ENCODE data around the gene PRKCD. TPM values are rescaled to one million over a fixed set of nuclear protein-coding genes. Genes with fewer than 3 reads are reported as not detected.

PRKCD gene
- total RNA-seq, 1 donor: 2.2 TPM

DNA sequence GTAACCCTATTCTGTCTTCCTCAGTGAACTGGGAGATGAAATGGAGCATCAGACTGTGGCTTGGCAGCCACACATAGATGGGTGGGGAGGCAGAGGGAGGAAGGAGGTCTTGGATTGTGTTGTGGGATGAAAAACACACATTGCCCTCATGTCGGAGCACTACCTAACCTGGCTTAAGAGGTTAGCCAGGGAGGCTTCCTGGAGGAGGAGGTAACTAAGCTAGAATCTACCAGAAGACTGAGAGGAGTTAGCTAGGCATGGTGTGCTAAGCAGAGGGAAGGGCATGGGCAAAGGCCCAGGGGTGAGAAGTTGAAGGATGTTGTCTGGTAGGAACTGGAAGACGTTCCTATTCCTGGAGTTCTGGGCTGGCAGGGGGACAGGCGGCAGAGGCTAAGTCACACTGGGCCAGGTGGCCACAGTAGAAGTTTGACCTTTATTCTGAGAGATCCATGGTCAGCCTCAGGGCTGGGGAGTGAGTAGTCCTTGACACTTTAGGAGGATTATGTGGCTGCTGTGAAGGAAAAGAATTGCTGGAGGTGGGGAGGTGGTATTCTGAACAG, 7.7 kb upstream of the PRKCD start:
- no peak overlapping the region for H3K4me2 ChIP-seq (ENCODE audit: insufficient read depth, low read length)
- no peaks in the 10 kb centered on the region for H3K27me3 ChIP-seq (ENCODE audit: insufficient read depth, low read length)
- no peaks in the 10 kb centered on the region for H3K36me3 ChIP-seq (ENCODE audit: insufficient read depth, low read length)
- H3K9me3 ChIP-seq (ENCODE audit: low read depth, low read length): no peaks in the 10 kb centered on the region
- no peaks in the 10 kb centered on the region for H3K79me2 ChIP-seq (ENCODE audit: insufficient read depth, low read length)
- DNase-seq (ENCODE audit: insufficient read length, low spot score, missing footprints): peak; percentile 82
- H2AFZ ChIP-seq (ENCODE audit: low read length): no peak overlapping the region
- no peak overlapping the region for H3K27ac ChIP-seq (ENCODE audit: low read depth, low read length)
- H3K4me3 ChIP-seq (ENCODE audit: insufficient read depth, low read length): no peak overlapping the region
- peaks cover 25% of the 10 kb centered on the region for H3K4me1 ChIP-seq (ENCODE audit: insufficient read depth, low read length)
- TF ChIP-seq, protein P1, sequence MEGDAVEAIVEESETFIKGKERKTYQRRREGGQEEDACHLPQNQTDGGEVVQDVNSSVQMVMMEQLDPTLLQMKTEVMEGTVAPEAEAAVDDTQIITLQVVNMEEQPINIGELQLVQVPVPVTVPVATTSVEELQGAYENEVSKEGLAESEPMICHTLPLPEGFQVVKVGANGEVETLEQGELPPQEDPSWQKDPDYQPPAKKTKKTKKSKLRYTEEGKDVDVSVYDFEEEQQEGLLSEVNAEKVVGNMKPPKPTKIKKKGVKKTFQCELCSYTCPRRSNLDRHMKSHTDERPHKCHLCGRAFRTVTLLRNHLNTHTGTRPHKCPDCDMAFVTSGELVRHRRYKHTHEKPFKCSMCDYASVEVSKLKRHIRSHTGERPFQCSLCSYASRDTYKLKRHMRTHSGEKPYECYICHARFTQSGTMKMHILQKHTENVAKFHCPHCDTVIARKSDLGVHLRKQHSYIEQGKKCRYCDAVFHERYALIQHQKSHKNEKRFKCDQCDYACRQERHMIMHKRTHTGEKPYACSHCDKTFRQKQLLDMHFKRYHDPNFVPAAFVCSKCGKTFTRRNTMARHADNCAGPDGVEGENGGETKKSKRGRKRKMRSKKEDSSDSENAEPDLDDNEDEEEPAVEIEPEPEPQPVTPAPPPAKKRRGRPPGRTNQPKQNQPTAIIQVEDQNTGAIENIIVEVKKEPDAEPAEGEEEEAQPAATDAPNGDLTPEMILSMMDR (IDR thresholded peaks at IDR 0.05; ENCODE audit: extremely low read depth, low read depth, low read length): no peak
- H4K20me1 ChIP-seq (ENCODE audit: insufficient read depth, low read length): no peaks in the 10 kb centered on the region

DNA sequence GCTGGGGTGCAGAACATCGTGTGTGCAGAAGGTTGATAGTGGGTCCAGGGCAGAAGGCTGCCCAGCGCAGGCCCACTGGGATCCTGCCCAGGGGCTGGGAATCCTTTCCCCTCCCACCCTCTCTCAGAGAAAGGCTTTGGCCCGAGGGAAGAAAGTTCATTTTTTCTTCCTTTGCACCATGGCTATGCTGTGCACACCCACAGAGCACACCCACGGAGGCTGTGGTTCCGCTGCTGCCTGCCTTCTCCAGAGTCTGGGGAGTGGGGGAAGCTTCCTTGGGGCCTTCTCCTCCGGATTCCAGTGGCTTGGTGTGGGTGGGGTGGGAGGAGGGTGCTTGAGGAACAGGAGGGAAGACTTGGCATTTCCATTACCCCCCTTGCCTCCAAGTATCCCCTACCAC, 7.0 kb upstream of the PRKCD start:
- peak; percentile 85 for DNase-seq (ENCODE audit: insufficient read length, low spot score, missing footprints)
- Histone ChIP-seq H3K4me3 (ENCODE audit: insufficient read depth, low read length) (no peak overlapping the region), H3K4me2 (ENCODE audit: insufficient read depth, low read length) (no peak overlapping the region), H2AFZ (ENCODE audit: low read length) (no peak overlapping the region), H3K27ac (ENCODE audit: low read depth, low read length) (no peak overlapping the region), H3K4me1 (ENCODE audit: insufficient read depth, low read length) (peaks cover 25% of the 10 kb centered on the region), H4K20me1 (ENCODE audit: insufficient read depth, low read length) (no peaks in the 10 kb centered on the region), H3K36me3 (ENCODE audit: insufficient read depth, low read length) (no peaks in the 10 kb centered on the region), H3K79me2 (ENCODE audit: insufficient read depth, low read length) (no peaks in the 10 kb centered on the region), H3K27me3 (ENCODE audit: insufficient read depth, low read length) (no peaks in the 10 kb centered on the region), H3K9me3 (ENCODE audit: low read depth, low read length) (no peaks in the 10 kb centered on the region)
- TF ChIP-seq, protein P1 (IDR thresholded peaks at IDR 0.05; ENCODE audit: extremely low read depth, low read depth, low read length): no peak

DNA sequence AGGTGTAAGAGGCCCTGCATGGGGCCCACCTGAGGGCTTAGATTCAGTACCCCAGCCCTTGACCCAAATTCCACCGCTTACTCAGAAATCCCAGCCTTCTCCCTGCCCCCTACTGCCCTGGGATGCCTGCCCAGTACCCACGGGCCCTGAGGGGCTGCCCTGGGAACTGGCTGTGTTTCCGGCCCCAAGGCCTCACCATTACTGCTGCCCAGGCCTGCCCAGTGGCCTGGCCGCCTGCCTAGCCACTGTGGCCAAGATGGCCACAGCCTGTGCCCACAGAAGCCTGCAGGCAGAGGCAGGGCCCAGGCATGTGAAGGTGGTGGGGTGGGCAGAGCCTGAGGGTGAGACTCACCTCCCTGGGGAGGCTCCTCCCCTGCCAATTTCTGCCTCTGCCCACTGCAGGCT, 6.1 kb upstream of the PRKCD start:
- Histone ChIP-seq H3K4me3 (ENCODE audit: insufficient read depth, low read length) (no peak overlapping the region), H3K79me2 (ENCODE audit: insufficient read depth, low read length) (no peaks in the 10 kb centered on the region), H3K4me1 (ENCODE audit: insufficient read depth, low read length) (peaks cover 24% of the 10 kb centered on the region), H3K27ac (ENCODE audit: low read depth, low read length) (no peak overlapping the region), H2AFZ (ENCODE audit: low read length) (no peak overlapping the region), H3K9me3 (ENCODE audit: low read depth, low read length) (no peaks in the 10 kb centered on the region), H4K20me1 (ENCODE audit: insufficient read depth, low read length) (no peaks in the 10 kb centered on the region), H3K27me3 (ENCODE audit: insufficient read depth, low read length) (no peaks in the 10 kb centered on the region), H3K4me2 (ENCODE audit: insufficient read depth, low read length) (no peak overlapping the region), H3K36me3 (ENCODE audit: insufficient read depth, low read length) (no peaks in the 10 kb centered on the region)
- DNase-seq (ENCODE audit: insufficient read length, low spot score, missing footprints): peak; percentile 83
- TF ChIP-seq, protein P1 (IDR thresholded peaks at IDR 0.05; ENCODE audit: extremely low read depth, low read depth, low read length): no peak

DNA sequence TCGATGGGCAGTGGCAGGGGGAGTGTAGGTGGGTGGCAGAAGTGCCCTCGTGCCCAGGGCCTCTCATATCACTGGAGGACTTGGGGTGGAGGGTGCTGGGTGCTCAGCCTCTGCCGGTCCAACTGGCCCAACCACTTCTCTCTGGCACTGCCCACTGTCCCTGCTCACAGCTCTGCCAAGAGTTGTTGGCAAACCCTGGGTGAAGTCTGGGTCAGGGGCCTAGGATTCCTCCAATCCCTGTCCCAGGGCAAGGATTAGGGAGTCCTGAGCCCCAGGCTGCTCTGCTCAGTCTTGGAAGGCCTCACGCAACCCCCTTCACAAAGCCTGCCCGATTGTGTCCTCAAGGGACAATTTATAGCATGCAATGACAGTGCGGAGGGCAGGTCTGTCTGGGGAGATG, 5.2 kb upstream of the PRKCD start:
- Histone ChIP-seq H3K27me3 (ENCODE audit: insufficient read depth, low read length) (no peaks in the 10 kb centered on the region), H2AFZ (ENCODE audit: low read length) (no peak overlapping the region), H3K4me3 (ENCODE audit: insufficient read depth, low read length) (no peak overlapping the region), H3K79me2 (ENCODE audit: insufficient read depth, low read length) (peaks cover 6% of the 10 kb centered on the region), H3K27ac (ENCODE audit: low read depth, low read length) (no peak overlapping the region), H4K20me1 (ENCODE audit: insufficient read depth, low read length) (no peaks in the 10 kb centered on the region), H3K4me2 (ENCODE audit: insufficient read depth, low read length) (no peak overlapping the region), H3K36me3 (ENCODE audit: insufficient read depth, low read length) (no peaks in the 10 kb centered on the region), H3K9me3 (ENCODE audit: low read depth, low read length) (no peaks in the 10 kb centered on the region), H3K4me1 (ENCODE audit: insufficient read depth, low read length) (peaks cover 22% of the 10 kb centered on the region)
- TF ChIP-seq, protein P1 (IDR thresholded peaks at IDR 0.05; ENCODE audit: extremely low read depth, low read depth, low read length): no peak
- DNase-seq (ENCODE audit: insufficient read length, low spot score, missing footprints): peak; percentile 81
